Stimulated activated naive CD8-positive, alpha-beta T cell treated with anti-CD3 and anti-CD28 coated beads, Interleukin-15, amount 100 ng/mL, for 72 hours (primary cell): ENCODE results near the gene LIG3.
A peak's percentile ranks its signal among the peaks of the same experiment; 100 is the strongest.
"Not testable (repeated sequence)": the region's sequence is repeated elsewhere in the genome, so short reads cannot be mapped to it uniquely, and the experiment has no call there.

Source experiments
- ATAC-seq: fragments of 150-1000 bp; cut with Tn5 transposase; 2 replicates; pipeline ENCODE4 v1.10.0; 2021; ENCODE audit warnings: mild to moderate bottlenecking, moderate library complexity
- DNase-seq, 2 donors: peaks; one replicate each; pipeline ENCODE4 v3.0.0; 2021 to 2022
- H3K27ac Mint-ChIP-seq, 2 donors: one replicate each; pipeline ENCODE4 v1.8.0; 2022; ENCODE audit warnings: mild to moderate bottlenecking in 2 of 2, mixed read lengths in 2 of 2, moderate library complexity in 2 of 2
- H3K27me3 Mint-ChIP-seq: one replicate; pipeline ENCODE4 v1.8.0; 2022; ENCODE audit warnings: mixed read lengths
- H3K4me1 Mint-ChIP-seq: one replicate; pipeline ENCODE4 v1.8.0; 2022; ENCODE audit warnings: mild to moderate bottlenecking, mixed read lengths
- H3K4me3 Mint-ChIP-seq, 2 donors: one replicate each; pipeline ENCODE4 v1.8.0; 2022; ENCODE audit warnings: mild to moderate bottlenecking in 2 of 2, mixed read lengths in 2 of 2, moderate library complexity in 1 of 2
- H3K9me3 Mint-ChIP-seq, 2 donors: one replicate each; pipeline ENCODE4 v1.8.0; 2022; ENCODE audit warnings: mixed read lengths in 2 of 2

Gene LIG3

GRCh38 chr17:34980353-34980680 lies at the start of gene LIG3:
Gene LIG3 (plus strand): TSS chr17:34980512. CDS start chr17:34983006, 2,494 bp downstream.
- peaks cover 52% of the 10 kb centered on the region for H3K4me1 Mint-ChIP-seq
- H3K9me3 Mint-ChIP-seq: no peaks in the 10 kb centered on the region
- DNase-seq (peak; percentile 93 to 94), ATAC-seq (peak; percentile 89)
- peak within 1 kb of the TSS; percentile 97 to 98 for H3K4me3 Mint-ChIP-seq
- no peaks in the 10 kb centered on the region for H3K27me3 Mint-ChIP-seq
- peak within 1 kb of the TSS; percentile 98 to 99 for H3K27ac Mint-ChIP-seq

GRCh38 chr17:34950780-34951179 lies 29.5 kb upstream of the LIG3 start:
- not testable (repeated sequence) for H3K4me1 Mint-ChIP-seq, H3K4me3 Mint-ChIP-seq, ATAC-seq, H3K9me3 Mint-ChIP-seq, H3K27me3 Mint-ChIP-seq, H3K27ac Mint-ChIP-seq, DNase-seq

- DNase-seq (no peak), ATAC-seq (no peak)
- H3K4me3 Mint-ChIP-seq: no peak overlapping the region
- H3K9me3 Mint-ChIP-seq: peaks cover 6 to 9% of the 10 kb centered on the region in 2 donors
- H3K4me1 Mint-ChIP-seq: peaks cover 19% of the 10 kb centered on the region
- H3K27ac Mint-ChIP-seq: no peak overlapping the region
- peaks cover 10% of the 10 kb centered on the region for H3K27me3 Mint-ChIP-seq
Observed at GRCh38 chr17:34958438-34958837, 21.9 kb upstream of the LIG3 start.

GRCh38 chr17:34961093-34961911 lies 19.0 kb upstream of the LIG3 start, which contains the start of the genes CCT6B and ZNF830:
Gene CCT6B (minus strand): TSS chr17:34961460. CDS start chr17:34961393, 67 bp downstream.
Gene ZNF830 (plus strand): TSS chr17:34961540. CDS start chr17:34961567, 27 bp downstream.
- DNase-seq: peak; percentile 83 to 89
- peaks cover 33% of the 10 kb centered on the region for H3K4me1 Mint-ChIP-seq
- ATAC-seq: peak; percentile 97
- H3K9me3 Mint-ChIP-seq: peaks cover 6 to 9% of the 10 kb centered on the region in 2 donors
- peak within 1 kb of the TSS; percentile 99 to 100 for H3K27ac Mint-ChIP-seq
- peak within 1 kb of the TSS; percentile 96 to 100 for H3K4me3 Mint-ChIP-seq
- peaks cover 10% of the 10 kb centered on the region for H3K27me3 Mint-ChIP-seq

GRCh38 chr17:34974179-34974578 lies 6.1 kb upstream of the LIG3 start:
- Mint-ChIP-seq H3K4me1 (peaks cover 1% of the 10 kb centered on the region), H3K9me3 (no peaks in the 10 kb centered on the region)
- ATAC-seq: no peak

GRCh38 chr17:34974794-34975785 lies 5.2 kb upstream of the LIG3 start:
- no peaks in the 10 kb centered on the region for H3K9me3 Mint-ChIP-seq
- ATAC-seq (peak; percentile 46), DNase-seq (no peak)
- H3K27ac Mint-ChIP-seq: no peak overlapping the region
- H3K4me3 Mint-ChIP-seq: no peak overlapping the region
- H3K4me1 Mint-ChIP-seq: peaks cover 10% of the 10 kb centered on the region
- no peaks in the 10 kb centered on the region for H3K27me3 Mint-ChIP-seq

More at GRCh38 chr17:34974179-34974578, 6.1 kb upstream of the LIG3 start:
- Mint-ChIP-seq H3K27me3 (no peaks in the 10 kb centered on the region), H3K4me3 (no peak overlapping the region), H3K27ac (no peak overlapping the region)
- DNase-seq: no peak

- no peaks in the 10 kb centered on the region for H3K9me3 Mint-ChIP-seq
- H3K27me3 Mint-ChIP-seq: no peaks in the 10 kb centered on the region
- H3K4me1 Mint-ChIP-seq: peaks cover 45% of the 10 kb centered on the region
- H3K4me3 Mint-ChIP-seq: peak overlapping the region; percentile 97 to 98
- H3K27ac Mint-ChIP-seq: peak overlapping the region in 1 of 2 donors; percentile 13
- no peak for ATAC-seq
- no peak for DNase-seq
Observed at GRCh38 chr17:34979153-34979552, 1.2 kb upstream of the LIG3 start.

- ATAC-seq (no peak), DNase-seq (no peak)
- no peaks in the 10 kb centered on the region for H3K9me3 Mint-ChIP-seq
- H3K4me3 Mint-ChIP-seq: peak overlapping the region; percentile 97 to 98
- H3K4me1 Mint-ChIP-seq: peaks cover 51% of the 10 kb centered on the region
- H3K27ac Mint-ChIP-seq: peak overlapping the region; percentile 98 to 99
- no peaks in the 10 kb centered on the region for H3K27me3 Mint-ChIP-seq
Observed at GRCh38 chr17:34979650-34980352, 511 bp upstream of the LIG3 start.

- H3K9me3 Mint-ChIP-seq: no peaks in the 10 kb centered on the region
- DNase-seq (peak; percentile 77 to 81), ATAC-seq (peak; percentile 90)
- H3K27me3 Mint-ChIP-seq: no peaks in the 10 kb centered on the region
- peak overlapping the region; percentile 90 to 97 for H3K4me3 Mint-ChIP-seq
- peak overlapping the region; percentile 95 to 97 for H3K27ac Mint-ChIP-seq
- H3K4me1 Mint-ChIP-seq: peaks cover 53% of the 10 kb centered on the region
Observed at GRCh38 chr17:34980681-34981537, 597 bp downstream of the LIG3 start.

GRCh38 chr17:34981538-34982241 lies 1.4 kb downstream of the LIG3 start:
- peaks cover 58% of the 10 kb centered on the region for H3K4me1 Mint-ChIP-seq
- DNase-seq (no peak), ATAC-seq (no peak)
- no peaks in the 10 kb centered on the region for H3K9me3 Mint-ChIP-seq
- peak overlapping the region; percentile 95 to 97 for H3K27ac Mint-ChIP-seq
- H3K27me3 Mint-ChIP-seq: no peaks in the 10 kb centered on the region
- H3K4me3 Mint-ChIP-seq: peak overlapping the region; percentile 90 to 96

- H3K4me3 Mint-ChIP-seq: no peak overlapping the region
- no peak for DNase-seq
- H3K4me1 Mint-ChIP-seq: peaks cover 32% of the 10 kb centered on the region
- no peaks in the 10 kb centered on the region for H3K27me3 Mint-ChIP-seq
- H3K27ac Mint-ChIP-seq: no peak overlapping the region
- ATAC-seq: no peak
- no peaks in the 10 kb centered on the region for H3K9me3 Mint-ChIP-seq
Observed at GRCh38 chr17:34987232-34987631, 6.9 kb downstream of the LIG3 start.

- Mint-ChIP-seq H3K4me3 (no peak overlapping the region), H3K4me1 (peaks cover 18% of the 10 kb centered on the region), H3K9me3 (no peaks in the 10 kb centered on the region), H3K27ac (no peak overlapping the region), H3K27me3 (no peaks in the 10 kb centered on the region)
- DNase-seq: no peak
- ATAC-seq: no peak
Observed at GRCh38 chr17:34988644-34989043, 8.3 kb downstream of the LIG3 start.

- Mint-ChIP-seq H3K4me1 (peaks cover 10% of the 10 kb centered on the region), H3K9me3 (no peaks in the 10 kb centered on the region), H3K4me3 (no peak overlapping the region), H3K27ac (no peak overlapping the region), H3K27me3 (no peaks in the 10 kb centered on the region)
- no peak for DNase-seq
- no peak for ATAC-seq
Observed at GRCh38 chr17:34989473-34989872, 9.2 kb downstream of the LIG3 start.

- no peaks in the 10 kb centered on the region for H3K9me3 Mint-ChIP-seq
- peaks cover 5% of the 10 kb centered on the region for H3K4me1 Mint-ChIP-seq
- H3K27ac Mint-ChIP-seq: no peak overlapping the region
- no peak for DNase-seq
- H3K4me3 Mint-ChIP-seq: no peak overlapping the region
- no peak for ATAC-seq
- no peaks in the 10 kb centered on the region for H3K27me3 Mint-ChIP-seq
Observed at GRCh38 chr17:34990921-34991365, 10.6 kb downstream of the LIG3 start.
